Smooth muscle cell (in vitro differentiated cells): ENCODE measurements around the gene THOC5. TPM values are rescaled to one million over a fixed set of nuclear protein-coding genes. Genes with fewer than 3 reads are reported as not detected.
A peak's percentile ranks its signal among the peaks of the same experiment; 100 is the strongest.

Source experiments
- DNase-seq: peaks from one replicate; lab custom pipeline; 2025; ENCODE audit not compliant: unreplicated experiment; lab: John Stamatoyannopoulos, UW
- H2AFZ ChIP-seq: fragments of 200-600 bp; sonication (generic); 2 replicates; pipeline ENCODE4 v1.6.0; 2016; ENCODE audit warnings: antibody characterized with exemption, low read depth, mild to moderate bottlenecking
- H3F3A ChIP-seq: fragments of 200-600 bp; sonication (generic); 2 replicates; pipeline ENCODE4 v1.6.0; 2017; ENCODE audit warnings: antibody characterized with exemption, low read depth
- H3K27ac ChIP-seq: fragments of 200-600 bp; sonication (generic); 2 replicates; pipeline ENCODE4 v1.5.1; 2016; ENCODE audit warnings: low read depth, mild to moderate bottlenecking
- H3K27me3 ChIP-seq: fragments of 200-600 bp; sonication (generic); 2 replicates; pipeline ENCODE4 v1.6.1; 2016; ENCODE audit warnings: low read depth, mild to moderate bottlenecking
- H3K36me3 ChIP-seq: fragments of 200-600 bp; sonication (generic); 2 replicates; pipeline ENCODE4 v1.5.1; 2016; ENCODE audit warnings: low read depth
- H3K4me1 ChIP-seq: fragments of 200-600 bp; sonication (generic); 2 replicates; pipeline ENCODE4 v1.5.1; 2016; ENCODE audit warnings: low read depth
- H3K4me2 ChIP-seq: fragments of 200-600 bp; sonication (generic); 2 replicates; pipeline ENCODE4 v1.6.0; 2016; ENCODE audit warnings: mild to moderate bottlenecking
- H3K4me3 ChIP-seq: fragments of 200-600 bp; sonication (generic); 2 replicates; pipeline ENCODE4 v1.5.1; 2016; ENCODE audit warnings: mild to moderate bottlenecking
- H3K79me2 ChIP-seq: fragments of 200-600 bp; sonication (generic); 2 replicates; pipeline ENCODE4 v1.6.0; 2016; ENCODE audit warnings: low read depth, mild to moderate bottlenecking
- H3K9ac ChIP-seq: fragments of 200-600 bp; sonication (generic); 2 replicates; pipeline ENCODE4 v1.6.0; 2016; ENCODE audit warnings: low read depth
- H3K9me3 ChIP-seq: fragments of 200-600 bp; sonication (generic); replicated peaks from 2 replicates; pipeline ENCODE4 v1.5.1; 2016; ENCODE audit warnings: low read depth
- H4K20me1 ChIP-seq: fragments of 200-600 bp; sonication (generic); 2 replicates; pipeline ENCODE4 v1.6.0; 2016; ENCODE audit warnings: low read depth
- WGBS: methylation state at CpG from one replicate; pipeline ENCODE4 v1.1.7; 2016; ENCODE audit warnings: low lambda C conversion rate; 5-methylcytosine and 5-hydroxymethylcytosine counted together
- polyA plus RNA-seq: library from polyadenylated mRNA; unstranded; fragments of >200 nt; fragmentation: Nextera tagmentation; extraction: Ambion mirVana; gene quantifications from 2 replicates; pipeline ENCODE4 v1.2.1, GENCODE V29; 2016
- total RNA-seq: library from RNA; depleted of rRNA; stranded (reverse); fragments of >200 nt; gene quantifications from 2 replicates; pipeline ENCODE4 v1.2.3, GENCODE V29; 2014
- TF ChIP-seq, protein P1 (sequence below): fragments of 200-600 bp; sonication (generic); IDR thresholded peaks from 2 replicates; pipeline ENCODE4 v1.5.1; 2017; ENCODE audit warnings: borderline replicate concordance, mild to moderate bottlenecking, antibody characterized with exemption; ENCODE audit not compliant: insufficient read depth, poor library complexity, severe bottlenecking

Gene THOC5
- total and polyA plus RNA-seq, 2 experiments from 2014 or later = 13.7 to 21.7 TPM

DNA sequence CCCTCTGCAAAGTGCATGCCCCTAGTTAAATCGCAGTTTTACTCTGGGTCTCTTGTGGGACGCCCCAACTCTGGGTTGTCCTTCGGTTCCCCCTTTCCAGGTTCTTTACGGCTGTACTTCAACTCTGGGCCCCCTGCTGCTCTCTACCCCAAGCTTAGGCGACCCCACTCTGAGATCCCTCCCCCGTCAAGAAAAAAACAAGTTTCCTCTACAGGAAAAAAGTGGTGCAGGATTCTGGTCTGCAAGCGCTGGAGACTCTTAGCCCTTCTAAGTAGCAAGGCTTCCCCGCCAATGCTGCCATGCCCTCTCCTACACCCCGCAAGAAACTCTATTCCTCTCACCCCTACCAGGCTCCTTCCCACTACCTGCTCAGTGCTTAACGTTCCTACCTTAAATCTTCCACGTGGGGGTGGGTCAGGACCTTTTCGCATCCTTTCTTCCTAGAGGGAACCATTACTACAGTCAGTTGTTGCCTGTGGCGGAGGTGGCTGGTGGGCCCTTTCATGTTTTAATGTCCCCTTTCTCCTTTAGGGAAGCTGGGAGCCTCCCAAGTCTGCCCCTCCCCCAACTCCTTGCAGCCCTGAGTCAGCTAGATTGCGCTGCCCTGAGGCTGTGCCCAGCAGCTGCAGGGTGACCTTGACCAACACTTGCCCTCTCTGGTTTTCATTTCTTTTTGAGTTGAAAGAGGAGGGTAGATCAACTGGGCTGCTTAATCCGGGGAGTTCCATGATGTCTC, 72.1 kb downstream of the THOC5 start:
- Histone ChIP-seq H3K27me3 (peaks cover 58% of the 10 kb centered on the region), H3K9me3 (no peaks in the 10 kb centered on the region)

DNA sequence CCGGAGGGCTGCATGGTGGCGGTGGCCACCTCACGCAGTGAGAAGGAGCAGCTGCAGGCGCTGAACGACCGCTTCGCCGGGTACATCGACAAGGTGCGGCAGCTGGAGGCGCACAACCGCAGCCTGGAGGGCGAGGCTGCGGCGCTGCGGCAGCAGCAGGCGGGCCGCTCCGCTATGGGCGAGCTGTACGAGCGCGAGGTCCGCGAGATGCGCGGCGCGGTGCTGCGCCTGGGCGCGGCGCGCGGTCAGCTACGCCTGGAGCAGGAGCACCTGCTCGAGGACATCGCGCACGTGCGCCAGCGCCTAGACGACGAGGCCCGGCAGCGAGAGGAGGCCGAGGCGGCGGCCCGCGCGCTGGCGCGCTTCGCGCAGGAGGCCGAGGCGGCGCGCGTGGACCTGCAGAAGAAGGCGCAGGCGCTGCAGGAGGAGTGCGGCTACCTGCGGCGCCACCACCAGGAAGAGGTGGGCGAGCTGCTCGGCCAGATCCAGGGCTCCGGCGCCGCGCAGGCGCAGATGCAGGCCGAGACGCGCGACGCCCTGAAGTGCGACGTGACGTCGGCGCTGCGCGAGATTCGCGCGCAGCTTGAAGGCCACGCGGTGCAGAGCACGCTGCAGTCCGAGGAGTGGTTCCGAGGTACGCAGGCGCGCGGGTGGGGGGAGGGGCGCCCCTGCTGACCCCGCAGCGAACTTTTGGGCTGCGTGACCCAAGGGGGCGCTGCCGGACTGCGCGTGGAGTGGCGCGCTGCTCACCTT, 72.9 kb downstream of the THOC5 start:
- WGBS = 14% methylated on average over 106 of the region's 107 CpGs
- H3F3A ChIP-seq = no peaks in the 10 kb centered on the region
- no peak overlapping the region for H3K27ac ChIP-seq
- H3K79me2 ChIP-seq = no peaks in the 10 kb centered on the region
- no peaks in the 10 kb centered on the region for H3K36me3 ChIP-seq
- H3K9ac ChIP-seq = no peak overlapping the region
- DNase-seq = no peak
- no peaks in the 10 kb centered on the region for H4K20me1 ChIP-seq
- H3K4me3 ChIP-seq = peak overlapping the region; percentile 34
- no peaks in the 10 kb centered on the region for H3K9me3 ChIP-seq
- no peak overlapping the region for H2AFZ ChIP-seq
- TF ChIP-seq, protein P1, sequence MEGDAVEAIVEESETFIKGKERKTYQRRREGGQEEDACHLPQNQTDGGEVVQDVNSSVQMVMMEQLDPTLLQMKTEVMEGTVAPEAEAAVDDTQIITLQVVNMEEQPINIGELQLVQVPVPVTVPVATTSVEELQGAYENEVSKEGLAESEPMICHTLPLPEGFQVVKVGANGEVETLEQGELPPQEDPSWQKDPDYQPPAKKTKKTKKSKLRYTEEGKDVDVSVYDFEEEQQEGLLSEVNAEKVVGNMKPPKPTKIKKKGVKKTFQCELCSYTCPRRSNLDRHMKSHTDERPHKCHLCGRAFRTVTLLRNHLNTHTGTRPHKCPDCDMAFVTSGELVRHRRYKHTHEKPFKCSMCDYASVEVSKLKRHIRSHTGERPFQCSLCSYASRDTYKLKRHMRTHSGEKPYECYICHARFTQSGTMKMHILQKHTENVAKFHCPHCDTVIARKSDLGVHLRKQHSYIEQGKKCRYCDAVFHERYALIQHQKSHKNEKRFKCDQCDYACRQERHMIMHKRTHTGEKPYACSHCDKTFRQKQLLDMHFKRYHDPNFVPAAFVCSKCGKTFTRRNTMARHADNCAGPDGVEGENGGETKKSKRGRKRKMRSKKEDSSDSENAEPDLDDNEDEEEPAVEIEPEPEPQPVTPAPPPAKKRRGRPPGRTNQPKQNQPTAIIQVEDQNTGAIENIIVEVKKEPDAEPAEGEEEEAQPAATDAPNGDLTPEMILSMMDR = no peak
- peaks cover 58% of the 10 kb centered on the region for H3K27me3 ChIP-seq
- H3K4me2 ChIP-seq = peak overlapping the region; percentile 73
- peaks cover 18% of the 10 kb centered on the region for H3K4me1 ChIP-seq

More for the DNA sequence above, 72.1 kb downstream of the THOC5 start:
- Histone ChIP-seq H2AFZ (no peak overlapping the region), H3K79me2 (no peaks in the 10 kb centered on the region), H3K9ac (no peak overlapping the region), H3K36me3 (no peaks in the 10 kb centered on the region), H3K27ac (no peak overlapping the region), H4K20me1 (no peaks in the 10 kb centered on the region), H3K4me3 (peak overlapping the region; percentile 34), H3K4me2 (peak overlapping the region; percentile 73), H3K4me1 (peaks cover 18% of the 10 kb centered on the region), H3F3A (no peaks in the 10 kb centered on the region)
- DNase-seq = no peak
- WGBS = 24% methylated on average over 15 of the region's 15 CpGs
- TF ChIP-seq, protein P1 = no peak

DNA sequence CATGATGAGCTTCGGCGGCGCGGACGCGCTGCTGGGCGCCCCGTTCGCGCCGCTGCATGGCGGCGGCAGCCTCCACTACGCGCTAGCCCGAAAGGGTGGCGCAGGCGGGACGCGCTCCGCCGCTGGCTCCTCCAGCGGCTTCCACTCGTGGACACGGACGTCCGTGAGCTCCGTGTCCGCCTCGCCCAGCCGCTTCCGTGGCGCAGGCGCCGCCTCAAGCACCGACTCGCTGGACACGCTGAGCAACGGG, 73.4 kb downstream of the THOC5 start:
- peak overlapping the region; percentile 73 for H3K4me2 ChIP-seq
- peaks cover 58% of the 10 kb centered on the region for H3K27me3 ChIP-seq

More for the DNA sequence above, 73.4 kb downstream of the THOC5 start:
- Histone ChIP-seq H3K9ac (no peak overlapping the region), H3K27ac (no peak overlapping the region), H4K20me1 (no peaks in the 10 kb centered on the region), H3K9me3 (no peaks in the 10 kb centered on the region), H2AFZ (no peak overlapping the region), H3K79me2 (no peaks in the 10 kb centered on the region), H3K4me1 (peaks cover 18% of the 10 kb centered on the region), H3K36me3 (no peaks in the 10 kb centered on the region), H3K4me3 (peak overlapping the region; percentile 34), H3F3A (no peaks in the 10 kb centered on the region)
- WGBS = 9% methylated on average over 36 of the region's 39 CpGs
- TF ChIP-seq, protein P1 = no peak
- DNase-seq = no peak
